K562 (cell line): ENCODE measurements around the gene SLC13A3. TPM values are rescaled to one million over a fixed set of nuclear protein-coding genes. Genes with fewer than 3 reads are reported as not detected.

ENCODE experiments used
- ATAC-seq: fragments of 200-7000 bp; cut with Tn5 transposase; 3 replicates; pipeline ENCODE4 v1.9.1; 2020; ENCODE audit warnings: moderate library complexity
- BruUV-seq: library from RNA; stranded (reverse); fragments of 400-500 nt; replicated peaks from 2 replicates; lab custom pipeline; 2021; lab: Mats Ljungman, UMichigan
- CTCF ChIA-PET: fragments of 300-600 bp; formaldehyde crosslinking; extraction: SDS; loops from one replicate; lab custom pipeline; 2021; ENCODE audit warnings: low intra/inter-chr PET ratio; lab: Yijun Ruan, JAX
- POLR2A ChIA-PET: fragments of 300-600, 350-650 bp; sonication (Branson Sonifier 250); formaldehyde crosslinking; extraction: SDS; loops from one replicate; lab custom pipeline; 2021; ENCODE audit warnings: antibody characterized with exemption, inconsistent platforms; lab: Yijun Ruan, JAX
- DNase-seq, 4 experiments: peaks; one replicate each; pipeline versions ENCODE4 v3.0.0 to v3.0.0-alpha.2; 2011 to 2018; ENCODE audit warnings: low spot score in 3 of 4, mixed read lengths in 3 of 4; ENCODE audit errors: extremely low read depth in 1 of 4
- FAIRE-seq: peaks from 2 replicates; lab custom pipeline; 2011; peaks lifted over from hg19 to GRCh38; lab: Jason Lieb, UNC
- H2AFZ ChIP-seq: 2 replicates; pipeline ENCODE4 v1.6.0; 2011; ENCODE audit warnings: low read depth, low read length, control low read depth, inconsistent platforms
- H3K27ac ChIP-seq: fragments of 200-600 bp; 3 replicates; pipeline ENCODE4 v1.8.0; 2011; ENCODE audit warnings: low read depth, mild to moderate bottlenecking, control low read depth, inconsistent platforms, low read length, moderate library complexity, mixed read lengths; ENCODE audit errors: extremely low read depth
- H3K27me3 ChIP-seq, 2 experiments: fragments of 300-600 bp in 1 of 2; 2 replicates in 1 of 2; 3 replicates in 1 of 2; pipeline versions ENCODE4 v1.6.0 to v1.8.0; 2011; ENCODE audit warnings: inconsistent platforms in 2 of 2, low read length in 2 of 2, mild to moderate bottlenecking in 1 of 2, mixed read lengths in 1 of 2, moderate library complexity in 1 of 2; ENCODE audit not compliant: control insufficient read depth in 2 of 2, insufficient read depth in 2 of 2
- H3K36me3 ChIP-seq: fragments of 300-600 bp; 3 replicates; pipeline ENCODE4 v1.8.0; 2011; ENCODE audit warnings: mild to moderate bottlenecking, low read length, inconsistent platforms; ENCODE audit not compliant: control insufficient read depth, insufficient read depth
- H3K4me1 ChIP-seq, 2 experiments: fragments of 200-600 bp in 1 of 2; replicated peaks in 1 of 2; 2 replicates in 1 of 2; 3 replicates in 1 of 2; pipeline versions ENCODE4 v1.5.1 to v1.8.0; 2011; ENCODE audit warnings: inconsistent platforms in 2 of 2, low read length in 2 of 2, mild to moderate bottlenecking in 1 of 2, mixed read lengths in 1 of 2, moderate library complexity in 1 of 2; ENCODE audit not compliant: control insufficient read depth in 2 of 2, insufficient read depth in 2 of 2
- H3K4me2 ChIP-seq: 2 replicates; pipeline ENCODE4 v1.6.1; 2011; ENCODE audit warnings: low read length, control low read depth, inconsistent platforms, mixed read lengths; ENCODE audit not compliant: insufficient read depth
- H3K4me3 ChIP-seq: fragments of 200-600 bp; sonication (generic), shearing (Covaris generic); 2 replicates; pipeline ENCODE4 v1.5.1; 2016; ENCODE audit warnings: control low read depth, inconsistent platforms
- H3K79me2 ChIP-seq: fragments of 200-600 bp; 3 replicates; pipeline ENCODE4 v1.8.0; 2011; ENCODE audit warnings: low read length, inconsistent platforms; ENCODE audit not compliant: control insufficient read depth, insufficient read depth
- H3K9ac ChIP-seq, 2 experiments: 2 replicates each; pipeline versions ENCODE4 v1.6.0 to v1.6.1; 2011; ENCODE audit warnings: low read depth in 2 of 2, low read length in 2 of 2, control low read depth in 1 of 2, inconsistent platforms in 1 of 2, mild to moderate bottlenecking in 1 of 2, mixed read lengths in 1 of 2; ENCODE audit not compliant: insufficient read depth in 1 of 2
- H3K9me1 ChIP-seq: one replicate; pipeline ENCODE4 v1.6.0; 2011; ENCODE audit warnings: inconsistent platforms, mild to moderate bottlenecking, low read length, moderate library complexity; ENCODE audit not compliant: control insufficient read depth, insufficient read depth
- H3K9me3 ChIP-seq: replicated peaks from 2 replicates; pipeline ENCODE4 v1.5.1; 2011; ENCODE audit warnings: low read depth, low read length, inconsistent platforms; ENCODE audit not compliant: control insufficient read depth, insufficient read depth
- H4K20me1 ChIP-seq: replicated peaks from 2 replicates; pipeline ENCODE4 v1.6.1; 2011; ENCODE audit warnings: low read length, inconsistent platforms, mixed read lengths; ENCODE audit not compliant: control insufficient read depth, insufficient read depth
- ARID3A ChIP-seq: IDR thresholded peaks from 2 replicates; pipeline ENCODE4 v1.6.1; 2012; ENCODE audit warnings: low read depth, low read length, improper control_type of control experiment, borderline replicate concordance
- ATF4 ChIP-seq: fragments of 450-650 bp; formaldehyde crosslinking; IDR thresholded peaks from 2 replicates; pipeline ENCODE4 v1.4.0; 2022; ENCODE audit warnings: mild to moderate bottlenecking, moderate library complexity
- DEAF1 ChIP-seq: fragments of 450-650 bp; formaldehyde crosslinking; IDR thresholded peaks from 2 replicates; pipeline ENCODE4 v1.4.0; 2020; ENCODE audit warnings: mild to moderate bottlenecking, moderate library complexity
- GTF3C2 ChIP-seq: IDR thresholded peaks from 3 replicates; pipeline ENCODE4 v1.6.1; 2011; ENCODE audit warnings: borderline replicate concordance, mild to moderate bottlenecking, moderate library complexity; ENCODE audit not compliant: insufficient read length; ENCODE audit errors: extremely low read depth
- HNRNPL ChIP-seq: fragments of 200-400 bp; formaldehyde crosslinking; IDR thresholded peaks from 2 replicates; pipeline ENCODE4 v1.6.1; 2017; ENCODE audit warnings: low read depth, mild to moderate bottlenecking, low read length
- HOMEZ ChIP-seq: fragments of 250-450 bp; sonication (Bioruptor Pico); IDR thresholded peaks from 2 replicates; pipeline ENCODE4 v1.4.0; 2020; ENCODE audit warnings: mild to moderate bottlenecking, moderate library complexity
- MXD1 ChIP-seq: fragments of 250-450 bp; sonication (Bioruptor Pico); IDR thresholded peaks from 2 replicates; pipeline ENCODE4 v1.8.0; 2021; ENCODE audit warnings: borderline replicate concordance, mild to moderate bottlenecking, moderate library complexity; ENCODE audit not compliant: poor library complexity, severe bottlenecking
- MXI1 ChIP-seq: IDR thresholded peaks from 2 replicates; pipeline ENCODE4 v1.6.1; 2011; ENCODE audit warnings: low read depth, mild to moderate bottlenecking, improper control_type of control experiment, low read length
- SUPT5H ChIP-seq: fragments of 450-650 bp; IDR thresholded peaks from 2 replicates; pipeline ENCODE4 v1.6.1; 2016
- TFAM ChIP-seq: fragments of 250-450 bp; sonication (Bioruptor Pico); conservative IDR thresholded peaks from 2 replicates; pipeline ENCODE4 v1.5.0; 2021; ENCODE audit warnings: mild to moderate bottlenecking, moderate library complexity
- ZNF583 ChIP-seq: fragments of 250-450 bp; sonication (Bioruptor Pico); IDR thresholded peaks from 2 replicates; pipeline ENCODE4 v1.4.0; 2020
- WGBS: fragments of 100-300 bp; shearing (Covaris generic); methylation state at CpG from one replicate; pipeline ENCODE4 v1.1.6; 2016; ENCODE audit warnings: low coverage, mixed read lengths; ENCODE audit not compliant: insufficient coverage; ENCODE audit errors: missing lambda C conversion rate; 5-methylcytosine and 5-hydroxymethylcytosine counted together
- in situ Hi-C: fragments of 300-500 bp; cut with MboI; formaldehyde crosslinking; loops from 4 replicates; pipeline ENCODE4 v1.15.0; 2018; ENCODE audit warnings: inconsistent platforms, mixed read lengths
- intact Hi-C: fragments of 100-400 bp; cut with micrococcal nuclease; formaldehyde crosslinking; loops from 2 replicates; pipeline ENCODE4 v1.14.2; 2022
- polyA plus RNA-seq, 8 experiments: library from polyadenylated mRNA; depleted of rRNA in 4 of 8; stranded (reverse) in 5 of 8; unstranded in 3 of 8; fragments of >200 nt; fragmentation: Nextera tagmentation in 2 of 8; fragmentation: Illumina TruSeq in 1 of 8; extraction: Ambion mirVana in 2 of 8; extraction: Trizol in 1 of 8; gene quantifications; 2 replicates each; pipeline versions ENCODE4 v1.2.1 to v1.2.3, GENCODE V29; 2011 to 2014; ENCODE audit warnings: inconsistent platforms in 1 of 8, missing spikeins in 1 of 8
- total RNA-seq, 7 experiments: library from RNA; depleted of rRNA in 6 of 7; stranded (reverse); fragments of >200 nt in 6 of 7; fragmentation: Illumina TruSeq in 2 of 7; extraction: Trizol in 2 of 7; gene quantifications; 2 replicates each; pipeline versions ENCODE4 v1.2.1 to v1.2.3, GENCODE V29; 2011 to 2021; ENCODE audit warnings: low replicate concordance in 1 of 7

SLC13A3 gene
- total and polyA plus RNA-seq, 9 of the 15 experiments (the other 6 are each of a cell fraction or from before 2014, with no cell fraction given): 5.5 to 16.4 (median 8.5) TPM

- no peak for TF ChIP-seq GTF3C2
- no peak for TF ChIP-seq MXD1 (CRISPR knock-in tag)
- no peak for TF ChIP-seq MXI1
- TF ChIP-seq ZNF583 (CRISPR knock-in tag): no peak
These were observed 29.1 kb downstream of the SLC13A3 start (continued) for GRCh38 chr20:46622165-46622564.

GRCh38 chr20:46621492-46621891, 29.8 kb downstream of the SLC13A3 start:
- Histone ChIP-seq H3K27ac (no peak overlapping the region), H3K36me3 (no peaks in the 10 kb centered on the region; the same call in 2 of the 3 replicates), H3K4me3 (no peak overlapping the region), H3K9ac (no peak overlapping the region), H3K4me2 (no peak overlapping the region), H3K9me1 (no peaks in the 10 kb centered on the region), H3K27me3 (no peaks in the 10 kb centered on the region), H3K9me3 (0 out of 2 replicates have a peak, but pooled peaks cover 2% of the 10 kb centered on the region), H3K4me1 (peaks cover 5 to 15% of the 10 kb centered on the region in 2 experiments; a peak in 3 of 5 replicates), H4K20me1 (no peaks in the 10 kb centered on the region), H3K79me2 (no peaks in the 10 kb centered on the region), H2AFZ (no peak overlapping the region)
- CTCF ChIA-PET: no interaction called here
- in situ Hi-C loops: no loop called here
- POLR2A ChIA-PET: no interaction called here
- ATAC-seq (no peak), DNase-seq (no peak), FAIRE-seq (no peak)
- WGBS: 74% methylated on average over 4 of the region's 4 CpGs
- intact Hi-C loops: no loop called here
- BruUV-seq: no TSS peak
- TF ChIP-seq HOMEZ (CRISPR knock-in tag) (no peak), ARID3A (no peak), HNRNPL (no peak), SUPT5H (no peak), TFAM (CRISPR knock-in tag) (no peak), ATF4 (CRISPR knock-in tag) (no peak), DEAF1 (no peak)
